Putamen (tissue), 1 donor: ENCODE measurements around the gene ORM2.

Experiments
- DNase-seq: peaks from one replicate; pipeline ENCODE4 v3.0.0-alpha.2; 2016; ENCODE audit warnings: low spot score

ORM2 gene

DNA sequence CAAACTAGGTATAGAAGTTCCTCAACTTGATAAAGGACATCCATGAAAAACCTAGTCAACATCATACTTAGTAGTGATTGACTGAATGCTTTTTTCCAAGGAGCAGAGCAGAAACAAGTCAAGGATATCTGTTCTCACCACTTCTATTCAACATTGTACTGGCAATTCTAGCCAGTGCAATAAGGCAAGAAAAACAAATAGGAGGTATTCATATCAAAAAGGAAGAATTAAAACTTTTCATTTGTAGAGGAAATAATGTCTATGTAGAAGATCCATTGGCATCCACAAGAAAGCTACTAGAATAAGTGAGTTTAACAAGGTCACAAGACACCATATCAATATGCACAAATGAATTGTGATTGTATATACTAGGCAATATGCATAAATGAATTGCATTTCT, 35.0 kb upstream of the ORM2 start:
- DNase-seq: no peak

DNA sequence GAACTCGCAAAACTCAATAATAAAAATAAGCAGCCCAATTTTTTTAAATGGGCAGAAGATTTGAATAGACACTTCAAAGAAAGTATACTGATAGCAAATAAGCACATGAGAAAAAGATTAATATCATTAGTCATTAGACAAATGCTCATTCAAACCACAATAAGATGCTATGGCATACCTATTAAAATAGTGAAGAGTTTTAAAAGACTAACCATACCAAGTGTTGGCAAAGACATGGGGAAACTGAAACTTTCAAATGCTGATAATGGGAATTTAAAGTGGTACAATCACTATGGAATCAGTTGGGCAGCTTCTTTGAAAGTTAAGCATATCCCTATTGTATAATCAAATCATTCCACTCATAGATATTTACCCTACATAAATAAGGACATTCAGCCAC, 33.3 kb upstream of the ORM2 start:
- no peak for DNase-seq

DNA sequence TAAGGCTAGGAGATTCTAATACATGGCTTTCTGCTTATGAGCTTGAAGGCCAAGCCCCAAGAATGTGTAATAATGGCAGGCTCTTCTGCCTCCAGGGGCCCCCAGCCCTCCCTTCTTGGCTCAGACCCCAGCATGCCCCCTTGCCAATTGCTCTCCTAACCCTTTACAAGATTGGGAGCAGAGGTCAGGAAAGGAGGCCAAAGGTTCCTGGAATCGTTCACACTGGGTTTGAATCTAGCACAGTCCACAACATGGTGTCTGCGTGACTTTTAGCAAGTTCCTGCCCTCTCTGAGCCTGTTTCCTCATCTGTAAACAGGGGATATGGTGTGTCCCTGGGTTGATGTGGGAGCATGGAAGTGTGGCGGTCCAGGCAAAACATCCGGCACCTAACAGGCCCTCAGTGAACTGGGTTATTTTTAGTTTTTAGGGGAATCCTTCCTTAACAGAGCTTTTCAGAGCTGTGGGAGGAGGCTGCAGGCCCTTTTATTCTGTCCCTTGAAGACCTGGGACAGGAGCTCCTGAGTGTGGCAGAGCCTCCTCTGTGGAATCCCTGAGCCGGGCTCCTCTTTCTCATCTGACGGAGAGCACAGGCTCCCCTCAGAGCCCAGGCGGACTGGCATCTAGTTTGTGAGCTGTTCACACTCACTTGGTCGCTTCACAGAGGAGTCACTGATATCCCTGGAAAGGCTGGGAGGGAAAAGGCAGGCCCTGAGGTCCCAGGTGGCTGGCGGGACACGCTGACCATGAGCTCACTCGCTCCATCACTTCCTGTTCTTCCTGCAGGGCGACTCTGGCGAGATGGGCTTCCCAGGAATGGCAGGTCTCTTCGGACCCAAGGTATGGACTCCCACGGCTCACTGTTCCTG, 30.1 kb upstream of the ORM2 start:
- DNase-seq: no peak

DNA sequence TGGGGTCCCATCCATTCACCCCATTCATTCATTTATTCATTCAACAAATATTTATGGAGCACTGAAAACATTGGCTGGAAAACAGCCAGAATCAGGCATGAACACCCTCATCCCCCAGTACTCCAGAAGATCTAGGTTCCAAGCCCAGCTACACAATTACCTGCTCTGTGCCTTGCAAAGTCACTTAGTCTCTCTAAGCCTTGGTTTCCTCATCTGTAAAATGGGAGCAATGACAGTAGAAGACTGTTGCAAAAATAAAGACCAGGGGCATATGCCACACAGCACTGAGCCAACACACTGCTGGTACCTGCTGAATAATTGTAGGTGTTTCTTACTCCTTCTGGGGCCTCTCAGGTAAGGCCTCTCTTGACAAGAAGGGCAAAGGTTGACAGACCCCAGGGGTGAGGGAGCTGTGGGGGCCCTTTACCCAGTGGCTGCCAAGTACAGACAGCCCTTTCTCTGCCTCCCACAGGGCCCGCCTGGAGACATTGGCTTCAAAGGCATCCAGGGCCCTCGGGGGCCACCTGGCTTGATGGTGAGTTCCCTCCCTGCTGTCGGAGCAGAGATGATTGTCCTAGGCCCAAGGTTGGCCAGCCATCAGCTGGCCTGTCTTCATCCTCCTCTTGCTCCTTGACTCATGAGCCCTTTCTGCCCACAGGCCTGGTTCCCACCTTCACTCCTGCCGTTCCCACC, 29.4 kb upstream of the ORM2 start:
- DNase-seq: no peak

DNA sequence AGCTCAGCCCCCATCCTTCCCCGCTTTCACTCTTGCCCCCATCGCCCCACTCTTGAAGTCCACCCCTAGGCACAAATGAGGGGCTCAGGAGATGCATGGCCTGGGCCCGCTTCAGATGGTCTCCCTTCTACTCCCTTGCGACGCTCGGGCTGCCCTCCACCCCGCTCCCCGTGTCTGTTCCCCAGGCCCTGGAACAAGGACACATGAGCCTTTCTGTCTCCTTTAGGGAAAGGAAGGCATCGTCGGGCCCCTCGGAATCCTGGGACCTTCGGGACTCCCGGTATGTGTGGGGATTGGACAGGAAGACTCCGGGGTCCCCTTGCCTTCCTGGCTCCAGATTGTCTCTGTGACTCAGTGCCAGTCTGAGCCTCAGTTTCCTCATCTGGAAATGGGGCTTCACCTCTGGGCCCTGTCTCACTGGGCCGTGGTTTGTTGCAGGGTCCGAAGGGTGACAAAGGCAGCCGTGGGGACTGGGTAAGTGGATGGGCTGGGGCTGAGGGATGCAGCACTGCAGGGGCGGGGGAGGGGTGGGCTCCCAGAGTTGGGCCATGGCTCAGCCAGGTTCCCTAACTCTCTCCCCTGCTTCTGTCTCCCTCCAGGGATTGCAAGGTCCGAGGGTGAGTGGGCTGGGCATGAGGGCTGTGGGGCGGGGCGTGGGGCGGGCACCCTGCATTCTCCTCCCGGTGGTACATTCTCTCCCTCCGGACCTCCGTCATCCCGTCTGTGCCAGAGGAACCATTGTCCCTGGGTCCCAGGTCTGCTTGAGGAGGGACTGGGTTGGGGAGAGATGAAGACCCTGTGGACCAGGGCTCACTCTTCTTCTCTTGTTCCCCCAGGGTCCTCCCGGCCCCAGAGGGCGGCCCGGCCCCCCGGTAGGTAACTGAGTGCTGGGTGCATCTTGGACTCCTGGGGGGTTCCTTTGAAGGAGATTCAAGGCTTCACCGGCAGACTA, 28.5 kb upstream of the ORM2 start:
- no peak for DNase-seq

DNA sequence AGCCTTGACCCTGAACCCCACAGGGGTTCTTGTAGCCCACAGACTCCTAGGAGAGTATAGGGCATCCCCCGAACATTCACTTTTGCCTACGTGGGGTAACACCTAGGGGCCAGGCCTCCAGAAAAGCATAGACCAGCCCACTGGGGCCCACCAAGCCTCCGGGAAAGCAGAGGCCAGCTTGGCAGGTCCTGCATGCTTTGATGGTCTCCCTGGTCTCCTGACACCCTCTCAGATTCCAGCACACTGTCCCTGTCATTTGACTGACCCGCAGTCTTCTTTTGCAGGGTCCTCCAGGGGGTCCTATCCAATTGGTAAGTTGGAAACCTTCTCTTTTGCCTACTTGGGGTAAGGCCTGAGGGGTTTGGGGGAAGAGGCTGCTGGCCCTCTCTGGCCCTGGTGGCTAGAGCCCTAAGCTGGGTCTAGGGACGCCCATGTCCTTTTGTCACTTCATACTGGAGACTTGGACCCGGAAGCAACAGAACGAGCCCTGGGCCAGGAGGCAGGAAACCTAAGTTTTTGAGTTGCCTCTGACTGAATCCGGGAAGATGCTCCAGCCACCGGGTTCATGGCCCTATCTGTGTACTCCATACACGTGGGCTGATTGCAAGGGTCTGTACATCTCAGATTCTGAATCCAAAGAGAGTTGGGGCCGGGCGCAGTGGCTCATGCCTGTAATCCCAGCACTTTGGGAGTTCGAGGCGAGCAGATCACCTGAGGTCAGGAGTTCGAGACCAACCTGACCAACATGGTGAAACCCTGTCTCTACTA, 27.7 kb upstream of the ORM2 start:
- DNase-seq: no peak

DNA sequence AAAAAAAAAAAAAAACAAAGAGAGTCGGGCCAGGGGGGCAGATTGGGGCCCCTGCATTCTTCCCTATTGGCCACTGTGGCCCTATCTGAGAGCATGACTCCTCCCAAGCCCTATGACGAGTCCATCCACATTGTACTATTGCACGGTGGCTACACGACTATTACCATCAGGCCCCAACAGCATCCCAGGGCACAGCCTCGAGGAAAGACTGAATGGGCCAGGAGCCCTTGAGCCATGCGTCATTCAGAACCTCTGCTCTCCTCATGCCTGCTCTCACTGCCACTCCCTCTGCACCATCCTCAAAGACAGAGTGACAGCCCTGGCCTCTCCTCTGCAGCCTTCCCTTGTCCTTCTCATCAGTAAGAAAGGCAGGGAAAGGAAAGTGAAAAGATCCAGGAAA, 26.9 kb upstream of the ORM2 start:
- DNase-seq: no peak

DNA sequence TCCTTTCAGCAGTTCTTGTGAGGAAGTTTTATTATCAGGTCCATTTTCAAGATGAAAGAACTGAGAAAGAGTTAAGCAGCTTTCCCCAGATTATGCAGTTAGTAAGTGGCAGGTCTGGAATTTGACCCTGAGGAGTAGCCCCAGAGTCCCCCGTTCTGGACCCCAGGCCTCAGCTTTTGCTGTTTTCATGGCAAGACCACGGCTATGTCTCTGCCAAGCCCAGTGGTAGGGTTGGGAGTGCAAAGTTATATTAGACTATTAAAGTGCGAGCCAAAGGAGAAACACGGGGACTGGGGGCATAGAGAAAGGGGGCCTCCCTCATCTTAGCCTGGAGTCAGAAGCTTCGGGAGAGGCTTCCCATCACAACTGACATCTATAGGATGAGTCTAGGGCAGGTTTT, 26.1 kb upstream of the ORM2 start:
- no peak for DNase-seq

DNA sequence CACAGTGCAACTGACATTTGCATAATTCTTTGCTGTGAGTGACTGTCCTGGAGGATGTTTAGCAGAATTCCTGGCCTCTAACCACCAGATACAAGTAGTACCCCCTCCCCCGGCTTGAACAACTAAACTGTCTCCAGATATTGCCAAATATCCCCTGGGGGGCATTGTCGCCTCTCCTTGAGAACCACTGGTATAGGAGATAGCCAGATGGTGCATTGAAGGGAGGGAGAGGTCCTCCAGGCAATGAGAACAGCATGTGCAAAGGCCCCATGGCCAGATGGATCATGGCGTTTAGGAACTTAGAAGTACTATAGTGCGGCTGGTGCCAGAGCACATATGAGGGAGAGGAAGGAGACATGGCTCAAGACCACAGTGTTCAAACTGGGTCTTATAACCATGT, 25.7 kb upstream of the ORM2 start:
- no peak for DNase-seq

DNA sequence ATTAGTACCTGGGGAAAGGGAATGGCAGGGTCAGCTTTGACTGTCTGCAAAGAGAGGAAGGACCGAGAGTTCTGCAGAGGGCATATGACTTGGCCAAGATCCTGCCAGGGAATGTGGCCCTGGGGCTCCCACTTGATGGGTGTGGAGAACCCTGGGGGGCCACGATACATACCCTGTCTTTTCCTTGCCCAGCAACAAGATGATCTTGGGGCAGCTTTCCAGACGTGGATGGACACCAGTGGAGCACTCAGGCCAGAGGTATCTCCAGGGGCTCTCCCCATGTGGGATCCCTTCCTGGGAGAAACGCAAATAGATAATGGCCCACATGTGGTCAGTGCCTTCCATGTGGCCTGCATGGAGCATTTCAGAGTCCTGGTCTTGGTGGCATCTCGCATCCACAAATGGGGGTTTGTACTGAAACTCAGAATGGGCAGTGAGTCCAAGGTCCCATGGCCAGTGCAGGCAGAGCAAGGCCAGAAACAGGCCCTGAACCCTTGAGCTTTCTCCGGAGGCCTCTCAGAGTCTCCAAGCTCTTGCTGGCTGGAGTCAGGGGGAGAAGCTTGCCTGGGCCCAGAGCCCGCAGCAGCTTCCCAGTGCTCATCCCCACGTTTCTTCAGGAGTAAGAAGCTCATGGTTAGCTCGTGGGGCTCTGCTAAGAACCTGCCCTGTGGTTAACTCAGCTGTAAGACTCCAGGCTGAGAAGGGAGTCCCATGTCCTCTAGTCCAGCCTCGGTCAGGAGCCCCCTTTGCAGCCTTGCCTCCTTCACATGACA, 25.1 kb upstream of the ORM2 start:
- DNase-seq: no peak

DNA sequence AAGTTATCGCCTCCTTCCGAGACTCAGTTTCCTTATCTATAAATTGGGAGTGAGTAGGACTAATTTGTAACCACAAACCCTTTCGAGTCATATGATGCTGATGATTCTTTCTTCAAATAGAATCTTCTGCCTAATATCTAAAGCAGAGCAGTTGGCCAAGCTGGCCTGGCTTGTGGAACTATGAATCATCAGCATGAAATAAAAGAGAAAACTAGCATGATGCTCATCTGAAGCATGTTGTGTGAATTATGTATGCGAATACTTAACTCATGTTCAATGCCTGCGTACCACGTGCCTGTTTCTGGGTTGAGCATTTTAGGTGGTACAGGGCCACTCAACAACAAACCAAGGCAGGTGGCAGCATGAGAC, 21.8 kb upstream of the ORM2 start:
- DNase-seq: no peak

DNA sequence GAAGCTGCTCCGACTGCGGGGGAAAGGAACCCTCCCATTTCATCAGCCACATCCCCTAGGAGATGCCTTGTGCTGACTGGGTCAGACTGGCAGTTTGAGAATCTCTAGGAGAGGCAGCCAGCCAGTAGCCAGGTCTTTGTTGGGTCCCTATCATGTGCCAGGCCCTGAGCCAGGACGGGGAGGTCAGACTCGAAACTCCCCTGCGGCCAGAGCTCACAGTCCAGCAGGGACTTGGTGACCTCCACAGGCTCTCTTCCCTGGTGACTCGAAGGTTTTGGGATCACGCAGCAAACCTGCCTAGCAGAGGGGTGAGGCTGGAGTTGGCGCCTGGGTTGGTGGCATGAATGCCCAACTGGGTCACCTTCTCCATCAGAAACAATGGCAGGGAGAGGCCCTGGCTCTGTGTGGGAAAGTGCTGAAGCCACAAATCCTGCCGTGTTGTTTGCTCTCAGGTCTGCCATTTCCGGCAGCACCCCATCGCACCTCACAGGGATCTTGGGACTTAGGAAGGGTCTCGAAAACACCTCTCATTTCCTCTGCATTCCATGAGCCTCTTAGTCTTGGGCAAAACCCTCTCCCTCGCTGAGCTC, 21.2 kb upstream of the ORM2 start:
- no peak for DNase-seq

DNA sequence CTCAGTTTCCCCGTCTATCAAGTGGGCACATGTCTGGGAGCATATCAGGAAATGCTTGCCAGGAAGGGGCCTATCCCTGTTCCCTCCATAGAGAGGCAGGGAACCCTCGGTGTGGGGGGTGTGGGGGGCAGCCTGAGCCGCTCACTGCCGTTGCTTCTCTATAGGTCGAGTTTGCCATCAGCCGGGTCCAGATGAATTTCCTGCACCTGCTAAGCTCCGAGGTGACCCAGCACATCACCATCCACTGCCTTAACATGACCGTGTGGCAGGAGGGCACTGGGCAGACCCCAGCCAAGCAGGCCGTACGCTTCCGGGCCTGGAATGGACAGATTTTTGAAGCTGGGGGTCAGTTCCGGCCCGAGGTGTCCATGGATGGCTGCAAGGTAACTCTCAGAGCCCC, 20.6 kb upstream of the ORM2 start:
- no peak for DNase-seq

DNA sequence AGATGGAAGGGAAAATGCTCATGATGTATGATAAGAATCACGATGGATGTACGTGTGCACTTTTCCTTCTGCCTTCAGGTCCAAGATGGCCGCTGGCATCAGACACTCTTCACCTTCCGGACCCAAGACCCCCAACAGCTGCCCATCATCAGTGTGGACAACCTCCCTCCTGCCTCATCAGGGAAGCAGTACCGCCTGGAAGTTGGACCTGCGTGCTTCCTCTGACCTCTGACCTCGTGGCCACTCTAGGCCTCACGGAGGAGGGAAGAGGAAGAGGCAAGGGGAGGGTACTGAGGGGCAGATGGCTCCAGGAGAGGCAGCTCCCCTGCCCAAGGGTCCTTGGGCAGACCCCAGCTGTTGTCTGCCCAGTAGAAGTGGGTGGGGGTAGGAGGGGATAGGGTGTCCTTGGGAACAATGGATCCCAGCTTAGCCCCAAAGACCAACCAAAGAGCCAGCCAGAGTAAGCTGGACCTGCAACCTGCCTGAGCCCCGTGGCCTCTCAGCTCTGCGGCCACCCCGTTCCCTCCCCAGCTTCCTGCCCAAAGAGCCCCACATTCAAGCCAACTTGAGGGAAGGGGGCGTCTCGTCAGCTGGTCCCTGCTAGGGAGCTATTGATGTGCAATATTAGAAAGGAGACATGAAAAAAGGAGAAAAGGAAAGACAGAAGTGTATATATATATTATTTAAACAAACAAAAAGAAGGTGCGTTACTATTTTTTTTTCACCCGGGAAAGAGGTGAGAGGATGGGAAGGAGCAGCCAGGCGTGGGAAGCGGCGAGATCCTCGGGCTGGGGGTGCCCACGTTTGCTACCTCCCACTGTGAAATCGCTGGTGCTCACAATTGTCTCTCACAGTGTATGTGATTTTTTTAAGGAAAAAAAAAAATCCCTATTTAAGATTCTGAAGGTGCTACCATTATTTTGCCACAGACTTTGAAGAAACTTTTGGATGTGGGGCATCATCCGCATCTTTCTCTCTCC, 18.9 kb upstream of the ORM2 start:
- DNase-seq: no peak

DNA sequence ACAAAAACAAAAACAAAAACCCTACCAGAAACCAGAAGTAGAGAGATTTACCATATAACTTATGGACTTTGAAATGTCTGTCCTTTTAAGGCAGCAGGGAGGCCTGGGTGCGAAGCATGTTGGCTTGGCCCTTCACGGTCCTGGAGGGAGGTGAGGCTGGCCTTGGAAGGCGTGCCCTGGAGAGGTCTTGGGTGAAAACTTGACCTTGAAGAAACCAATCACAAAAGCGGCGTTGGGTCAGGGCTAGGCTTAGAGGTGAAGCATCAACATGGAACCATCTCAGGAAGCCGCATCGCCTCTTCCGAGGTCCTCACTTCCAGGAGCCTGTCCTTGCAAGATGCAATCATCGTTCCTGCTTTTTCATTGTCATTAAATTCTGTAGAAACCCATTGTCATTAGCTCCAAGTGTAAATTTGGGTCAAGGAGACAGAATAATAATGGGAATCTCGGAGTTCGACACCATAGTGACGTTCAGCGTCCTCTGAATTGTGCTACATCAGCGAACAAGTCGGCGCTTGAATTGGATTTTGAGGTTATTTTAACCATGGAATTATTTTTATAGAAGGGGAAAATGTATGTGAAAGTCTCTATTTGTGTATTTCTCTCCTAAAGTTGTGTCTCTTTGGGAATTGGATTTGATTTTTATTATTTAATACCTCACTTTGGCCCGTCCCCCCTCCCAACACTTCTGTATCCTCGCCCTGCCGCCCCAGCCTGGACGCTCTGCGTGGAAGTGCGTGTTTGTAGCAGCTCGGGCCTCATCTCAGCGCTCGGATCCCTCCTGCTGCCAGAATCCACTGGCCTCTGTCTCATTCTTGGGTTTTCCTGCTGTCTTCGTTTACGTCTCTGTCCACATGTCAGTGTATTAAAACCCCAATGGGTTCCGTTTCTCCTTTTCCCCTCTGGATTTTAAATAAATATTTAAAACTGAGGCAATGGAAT, 17.8 kb upstream of the ORM2 start:
- no peak for DNase-seq

DNA sequence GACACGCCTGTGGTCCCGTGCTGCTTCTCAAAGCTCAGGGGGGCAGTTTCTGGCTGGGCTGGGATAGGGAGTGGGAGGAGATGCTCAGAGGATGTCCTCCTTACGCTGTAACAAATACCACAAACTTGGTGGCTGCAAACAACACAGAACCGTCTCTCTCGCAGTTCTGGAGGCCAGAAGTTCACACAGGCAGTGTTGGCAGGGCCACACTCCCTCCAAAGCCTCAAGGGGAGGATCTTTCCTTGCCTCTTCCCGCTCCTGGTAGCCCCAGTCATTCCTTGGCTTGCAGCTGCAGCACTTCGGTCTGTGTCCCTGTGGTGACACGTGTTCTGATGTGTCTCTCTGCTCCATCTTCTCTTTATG, 17.2 kb upstream of the ORM2 start:
- DNase-seq: no peak

DNA sequence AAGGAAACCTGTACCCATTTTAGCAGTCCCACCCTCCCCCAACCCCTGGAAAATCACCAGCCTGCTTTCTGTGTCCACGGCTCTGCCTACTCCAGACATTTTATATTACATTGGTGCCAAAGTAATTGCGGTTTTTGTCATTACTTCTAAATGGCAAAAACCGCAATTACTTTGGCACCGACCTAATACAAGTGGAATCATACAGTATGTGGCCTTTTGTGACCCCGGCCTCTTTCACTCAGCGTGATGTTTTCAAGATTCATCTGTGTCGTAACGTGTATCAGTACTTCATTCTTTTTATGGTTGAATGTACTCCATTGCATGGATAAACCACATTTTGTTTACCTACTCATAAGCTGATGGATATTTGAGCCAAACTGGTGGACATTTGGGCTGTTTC, 16.5 kb upstream of the ORM2 start:
- DNase-seq: no peak

DNA sequence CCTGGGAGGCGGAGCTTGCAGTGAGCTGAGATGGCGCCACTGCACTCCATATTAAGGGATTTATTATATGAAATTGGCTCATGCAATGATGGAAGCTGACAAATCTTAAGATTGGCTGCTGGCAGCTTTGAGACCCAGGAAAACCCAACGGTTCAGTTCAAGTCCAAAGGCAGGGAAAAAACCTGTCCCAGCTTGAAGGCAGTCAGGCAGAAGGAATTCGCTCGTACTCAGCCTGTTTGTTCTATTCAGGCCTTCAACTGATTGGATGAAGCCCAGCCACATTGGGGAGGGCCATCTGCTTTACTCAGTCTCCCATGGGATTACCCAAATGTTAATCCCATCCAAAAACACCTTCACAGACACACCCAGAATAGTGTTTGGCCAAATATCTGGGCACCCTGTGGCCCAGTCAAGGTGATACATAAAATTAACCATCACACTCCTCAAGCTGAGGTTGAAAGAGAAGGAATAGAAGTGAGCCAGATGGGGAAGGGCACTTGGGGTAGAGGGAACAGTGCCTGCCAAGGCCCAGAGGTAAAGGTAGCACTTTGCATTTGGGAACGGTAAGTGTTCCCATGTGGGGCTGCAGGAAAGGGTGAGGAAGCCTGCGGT, 15.3 kb upstream of the ORM2 start:
- DNase-seq: no peak
